Liver (tissue), 9 donors: Measurements from ENCODE around the gene PSMC3. TPM values are rescaled to one million over a fixed set of nuclear protein-coding genes. Genes with fewer than 3 reads are reported as not detected.

Experiments
- DNase-seq: peaks from one replicate; pipeline ENCODE4 v3.0.0-alpha.2; 2017; ENCODE audit warnings: low spot score
- H3K27ac ChIP-seq, 2 donors: one replicate each; pipeline ENCODE4 v1.7.0; 2013; ENCODE audit warnings: inconsistent platforms in 2 of 2, low read length in 2 of 2, control low read depth in 1 of 2, low read depth in 1 of 2, mild to moderate bottlenecking in 1 of 2
- H3K27me3 ChIP-seq, 4 donors: one replicate each; pipeline versions ENCODE4 v1.6.1 to v1.7.0; 2013; ENCODE audit warnings: low read length in 3 of 4, inconsistent platforms in 1 of 4, mild to moderate bottlenecking in 1 of 4, moderate library complexity in 1 of 4; ENCODE audit not compliant: control insufficient read depth in 4 of 4, insufficient read depth in 4 of 4
- H3K36me3 ChIP-seq, 4 donors: one replicate each; pipeline versions ENCODE4 v1.6.1 to v1.7.0; 2013; ENCODE audit warnings: low read length in 3 of 4, mild to moderate bottlenecking in 3 of 4, low read depth in 1 of 4, moderate library complexity in 1 of 4; ENCODE audit not compliant: control insufficient read depth in 4 of 4, insufficient read depth in 3 of 4
- H3K4me1 ChIP-seq, 4 donors: one replicate each; pipeline versions ENCODE4 v1.6.1 to v1.7.0; 2013; ENCODE audit warnings: low read length in 3 of 4, mild to moderate bottlenecking in 3 of 4, moderate library complexity in 1 of 4; ENCODE audit not compliant: control insufficient read depth in 4 of 4, insufficient read depth in 4 of 4
- H3K4me3 ChIP-seq, 3 donors: one replicate each; pipeline versions ENCODE4 v1.6.1 to v1.7.0; 2013; ENCODE audit warnings: low read length in 3 of 3, control low read depth in 1 of 3, low read depth in 1 of 3, mild to moderate bottlenecking in 1 of 3
- H3K9ac ChIP-seq, 2 donors: one replicate each; pipeline ENCODE4 v1.7.0; 2013; ENCODE audit warnings: low read length in 2 of 2, mild to moderate bottlenecking in 2 of 2, moderate library complexity in 2 of 2, control low read depth in 1 of 2, low read depth in 1 of 2
- H3K9me3 ChIP-seq, 4 donors: one replicate each; pipeline versions ENCODE4 v1.6.1 to v1.7.0; 2013; ENCODE audit warnings: low read length in 3 of 4; ENCODE audit not compliant: control insufficient read depth in 4 of 4
- ATF3 ChIP-seq: IDR thresholded peaks from 2 replicates; pipeline ENCODE4 v1.6.1; 2016; ENCODE audit warnings: antibody characterized with exemption
- EGR1 ChIP-seq, 2 donors: IDR thresholded peaks; 2 replicates each; pipeline ENCODE4 v1.6.1; 2016 to 2018; ENCODE audit warnings: antibody characterized with exemption in 2 of 2, low read depth in 2 of 2
- FOXA1 ChIP-seq: IDR thresholded peaks from 2 replicates; pipeline ENCODE4 v1.6.1; 2016; ENCODE audit warnings: antibody characterized with exemption
- FOXA2 ChIP-seq: IDR thresholded peaks from 2 replicates; pipeline ENCODE4 v1.6.1; 2016; ENCODE audit warnings: antibody characterized with exemption
- GABPA ChIP-seq, 2 donors: IDR thresholded peaks in 1 of 2; conservative IDR thresholded peaks in 1 of 2; 2 replicates each; pipeline ENCODE4 v1.6.1; 2016; ENCODE audit warnings: antibody characterized with exemption in 2 of 2, mild to moderate bottlenecking in 1 of 2, moderate library complexity in 1 of 2
- HNF4A ChIP-seq, 2 donors: conservative IDR thresholded peaks; 2 replicates each; pipeline ENCODE4 v1.6.1; 2016; ENCODE audit warnings: antibody characterized with exemption in 2 of 2, mild to moderate bottlenecking in 2 of 2
- HNF4G ChIP-seq: IDR thresholded peaks from 2 replicates; pipeline ENCODE4 v1.6.1; 2016; ENCODE audit warnings: antibody characterized with exemption
- JUND ChIP-seq, 2 donors: IDR thresholded peaks; 2 replicates each; pipeline ENCODE4 v1.6.1; 2016; ENCODE audit warnings: antibody characterized with exemption in 2 of 2
- NR2F2 ChIP-seq: IDR thresholded peaks from 2 replicates; pipeline ENCODE4 v1.6.1; 2016; ENCODE audit warnings: antibody characterized with exemption
- RAD21 ChIP-seq, 2 donors: IDR thresholded peaks; 2 replicates each; pipeline ENCODE4 v1.6.1; 2016; ENCODE audit warnings: antibody characterized with exemption in 2 of 2, mild to moderate bottlenecking in 2 of 2
- RXRA ChIP-seq, 2 donors: IDR thresholded peaks; 2 replicates each; pipeline ENCODE4 v1.6.1; 2017 to 2018; ENCODE audit warnings: antibody characterized with exemption in 2 of 2, mild to moderate bottlenecking in 1 of 2
- SP1 ChIP-seq: IDR thresholded peaks from 2 replicates; pipeline ENCODE4 v1.6.1; 2018; ENCODE audit warnings: antibody characterized with exemption, mild to moderate bottlenecking
- TAF1 ChIP-seq: conservative IDR thresholded peaks from 2 replicates; pipeline ENCODE4 v1.6.1; 2016; ENCODE audit warnings: antibody characterized with exemption, mild to moderate bottlenecking
- YY1 ChIP-seq: IDR thresholded peaks from 2 replicates; pipeline ENCODE4 v1.6.1; 2016; ENCODE audit warnings: antibody characterized with exemption, mild to moderate bottlenecking
- WGBS: extraction: QIAGEN DNeasy Blood & Tissue Kit; methylation state at CpG from one replicate; pipeline ENCODE4 v1.1.7; 2013; 5-methylcytosine and 5-hydroxymethylcytosine counted together
- polyA plus RNA-seq, 2 donors: library from polyadenylated mRNA; stranded (reverse) in 1 of 2; unstranded in 1 of 2; fragments of 200-250 nt in 1 of 2; fragments of >200 nt in 1 of 2; fragmentation: Nextera tagmentation in 1 of 2; extraction: Ambion mirVana in 1 of 2; gene quantifications; one replicate each; pipeline versions ENCODE4 v1.2.1 to v1.2.3, GENCODE V29; 2013 to 2015
- total RNA-seq, 2 donors: library from RNA; depleted of rRNA; stranded (reverse); fragments of >200 nt; gene quantifications; one replicate each; pipeline ENCODE4 v1.2.3, GENCODE V29; 2014
- TF ChIP-seq, protein P1 (sequence below): IDR thresholded peaks from 2 replicates; pipeline ENCODE4 v1.6.1; 2016; ENCODE audit warnings: antibody characterized with exemption
- TF ChIP-seq, protein P2 (sequence below): fragments of 150-350 bp; IDR thresholded peaks from 2 replicates; pipeline ENCODE4 v1.5.1; 2017; ENCODE audit warnings: improper control_type of control experiment, low read depth, low read length; ENCODE audit not compliant: missing input control
- TF ChIP-seq, protein P3 (sequence below): IDR thresholded peaks from 2 replicates; pipeline ENCODE4 v1.6.1; 2016; ENCODE audit warnings: antibody characterized with exemption
- TF ChIP-seq, protein P4 (sequence below): IDR thresholded peaks from 2 replicates; pipeline ENCODE4 v1.6.1; 2016; ENCODE audit warnings: antibody characterized with exemption, mild to moderate bottlenecking
- donor health status: healthy.
- donor health status: healthy.
- donor health status: healthy.
- donor health status: healthy.
- donor health status: healthy.

PSMC3 gene
- total and polyA plus RNA-seq, 4 donors = 58.0 to 110 (median 103) TPM

GRCh38 chr11:47437746-47438418 is 11.6 kb upstream of the PSMC3 start:
- TF ChIP-seq, protein P1, sequence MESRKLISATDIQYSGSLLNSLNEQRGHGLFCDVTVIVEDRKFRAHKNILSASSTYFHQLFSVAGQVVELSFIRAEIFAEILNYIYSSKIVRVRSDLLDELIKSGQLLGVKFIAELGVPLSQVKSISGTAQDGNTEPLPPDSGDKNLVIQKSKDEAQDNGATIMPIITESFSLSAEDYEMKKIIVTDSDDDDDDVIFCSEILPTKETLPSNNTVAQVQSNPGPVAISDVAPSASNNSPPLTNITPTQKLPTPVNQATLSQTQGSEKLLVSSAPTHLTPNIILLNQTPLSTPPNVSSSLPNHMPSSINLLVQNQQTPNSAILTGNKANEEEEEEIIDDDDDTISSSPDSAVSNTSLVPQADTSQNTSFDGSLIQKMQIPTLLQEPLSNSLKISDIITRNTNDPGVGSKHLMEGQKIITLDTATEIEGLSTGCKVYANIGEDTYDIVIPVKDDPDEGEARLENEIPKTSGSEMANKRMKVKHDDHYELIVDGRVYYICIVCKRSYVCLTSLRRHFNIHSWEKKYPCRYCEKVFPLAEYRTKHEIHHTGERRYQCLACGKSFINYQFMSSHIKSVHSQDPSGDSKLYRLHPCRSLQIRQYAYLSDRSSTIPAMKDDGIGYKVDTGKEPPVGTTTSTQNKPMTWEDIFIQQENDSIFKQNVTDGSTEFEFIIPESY = no peak
- TF ChIP-seq, protein P2, sequence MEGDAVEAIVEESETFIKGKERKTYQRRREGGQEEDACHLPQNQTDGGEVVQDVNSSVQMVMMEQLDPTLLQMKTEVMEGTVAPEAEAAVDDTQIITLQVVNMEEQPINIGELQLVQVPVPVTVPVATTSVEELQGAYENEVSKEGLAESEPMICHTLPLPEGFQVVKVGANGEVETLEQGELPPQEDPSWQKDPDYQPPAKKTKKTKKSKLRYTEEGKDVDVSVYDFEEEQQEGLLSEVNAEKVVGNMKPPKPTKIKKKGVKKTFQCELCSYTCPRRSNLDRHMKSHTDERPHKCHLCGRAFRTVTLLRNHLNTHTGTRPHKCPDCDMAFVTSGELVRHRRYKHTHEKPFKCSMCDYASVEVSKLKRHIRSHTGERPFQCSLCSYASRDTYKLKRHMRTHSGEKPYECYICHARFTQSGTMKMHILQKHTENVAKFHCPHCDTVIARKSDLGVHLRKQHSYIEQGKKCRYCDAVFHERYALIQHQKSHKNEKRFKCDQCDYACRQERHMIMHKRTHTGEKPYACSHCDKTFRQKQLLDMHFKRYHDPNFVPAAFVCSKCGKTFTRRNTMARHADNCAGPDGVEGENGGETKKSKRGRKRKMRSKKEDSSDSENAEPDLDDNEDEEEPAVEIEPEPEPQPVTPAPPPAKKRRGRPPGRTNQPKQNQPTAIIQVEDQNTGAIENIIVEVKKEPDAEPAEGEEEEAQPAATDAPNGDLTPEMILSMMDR = no peak
- TF ChIP-seq ATF3 (no peak), SP1 (peak; percentile 86), JUND (IDR thresholded peaks at IDR 0.05) (peak in 1 of 2 donors; percentile 58), GABPA (IDR thresholded peaks at IDR 0.05 in 1 of 2, conservative IDR thresholded peaks at IDR 0.05 in 1 of 2) (no peak), YY1 (peak; percentile 90), RXRA (IDR thresholded peaks at IDR 0.05) (peak; percentile 63 to 81), HNF4G (peak; percentile 84), TAF1 (no peak), FOXA1 (peak; percentile 58), NR2F2 (no peak), FOXA2 (no peak), HNF4A (conservative IDR thresholded peaks at IDR 0.05) (peak; percentile 90), RAD21 (IDR thresholded peaks at IDR 0.05) (peak; percentile 21 to 39), EGR1 (IDR thresholded peaks at IDR 0.05; ENCODE audit: low read depth in 2 of 2) (no peak)
- TF ChIP-seq, protein P3, sequence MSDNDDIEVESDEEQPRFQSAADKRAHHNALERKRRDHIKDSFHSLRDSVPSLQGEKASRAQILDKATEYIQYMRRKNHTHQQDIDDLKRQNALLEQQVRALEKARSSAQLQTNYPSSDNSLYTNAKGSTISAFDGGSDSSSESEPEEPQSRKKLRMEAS = no peak
- TF ChIP-seq, protein P4, sequence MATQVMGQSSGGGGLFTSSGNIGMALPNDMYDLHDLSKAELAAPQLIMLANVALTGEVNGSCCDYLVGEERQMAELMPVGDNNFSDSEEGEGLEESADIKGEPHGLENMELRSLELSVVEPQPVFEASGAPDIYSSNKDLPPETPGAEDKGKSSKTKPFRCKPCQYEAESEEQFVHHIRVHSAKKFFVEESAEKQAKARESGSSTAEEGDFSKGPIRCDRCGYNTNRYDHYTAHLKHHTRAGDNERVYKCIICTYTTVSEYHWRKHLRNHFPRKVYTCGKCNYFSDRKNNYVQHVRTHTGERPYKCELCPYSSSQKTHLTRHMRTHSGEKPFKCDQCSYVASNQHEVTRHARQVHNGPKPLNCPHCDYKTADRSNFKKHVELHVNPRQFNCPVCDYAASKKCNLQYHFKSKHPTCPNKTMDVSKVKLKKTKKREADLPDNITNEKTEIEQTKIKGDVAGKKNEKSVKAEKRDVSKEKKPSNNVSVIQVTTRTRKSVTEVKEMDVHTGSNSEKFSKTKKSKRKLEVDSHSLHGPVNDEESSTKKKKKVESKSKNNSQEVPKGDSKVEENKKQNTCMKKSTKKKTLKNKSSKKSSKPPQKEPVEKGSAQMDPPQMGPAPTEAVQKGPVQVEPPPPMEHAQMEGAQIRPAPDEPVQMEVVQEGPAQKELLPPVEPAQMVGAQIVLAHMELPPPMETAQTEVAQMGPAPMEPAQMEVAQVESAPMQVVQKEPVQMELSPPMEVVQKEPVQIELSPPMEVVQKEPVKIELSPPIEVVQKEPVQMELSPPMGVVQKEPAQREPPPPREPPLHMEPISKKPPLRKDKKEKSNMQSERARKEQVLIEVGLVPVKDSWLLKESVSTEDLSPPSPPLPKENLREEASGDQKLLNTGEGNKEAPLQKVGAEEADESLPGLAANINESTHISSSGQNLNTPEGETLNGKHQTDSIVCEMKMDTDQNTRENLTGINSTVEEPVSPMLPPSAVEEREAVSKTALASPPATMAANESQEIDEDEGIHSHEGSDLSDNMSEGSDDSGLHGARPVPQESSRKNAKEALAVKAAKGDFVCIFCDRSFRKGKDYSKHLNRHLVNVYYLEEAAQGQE = peak; percentile 86
- no peak for DNase-seq
- WGBS = 44% methylated on average over 16 of the region's 16 CpGs
- Histone ChIP-seq H3K4me3 (no peak overlapping the region), H3K9me3 (no peaks in the 10 kb centered on the region), H3K36me3 (no peaks in the 10 kb centered on the region), H3K27ac (peak overlapping the region; percentile 65), H3K9ac (peak overlapping the region in 1 of 2 donors; percentile 54), H3K4me1 (peaks cover 3 to 35% (median 24%) of the 10 kb centered on the region in 4 donors), H3K27me3 (no peaks in the 10 kb centered on the region)
